ENCODE data around the gene S100P. TPM values are rescaled to one million over a fixed set of nuclear protein-coding genes. Genes with fewer than 3 reads are reported as not detected.
"Not testable (repeated sequence)": the region's sequence is repeated elsewhere in the genome, so short reads cannot be mapped to it uniquely, and the experiment has no call there.

Gene S100P
- total RNA-seq, 1 donor from 2014 or later = not detected

GRCh38 chr4:6665320-6665654 is 28.4 kb upstream of the S100P start:
- Mint-ChIP-seq H3K27me3 (ENCODE audit: unreplicated experiment) (no peaks in the 10 kb centered on the region), H3K9me3 (ENCODE audit: unreplicated experiment) (no peaks in the 10 kb centered on the region), H3K4me3 (ENCODE audit: unreplicated experiment) (no peak overlapping the region), H3K27ac (ENCODE audit: unreplicated experiment) (no peak overlapping the region), H3K4me1 (ENCODE audit: unreplicated experiment) (no peaks in the 10 kb centered on the region), H3K36me3 (ENCODE audit: unreplicated experiment) (no peaks in the 10 kb centered on the region)
- DNase-seq (ENCODE audit: extremely low spot score, unreplicated experiment) = no peak
- no peak for TF ChIP-seq CTCF (IDR thresholded peaks at IDR 0.05)

DNA sequence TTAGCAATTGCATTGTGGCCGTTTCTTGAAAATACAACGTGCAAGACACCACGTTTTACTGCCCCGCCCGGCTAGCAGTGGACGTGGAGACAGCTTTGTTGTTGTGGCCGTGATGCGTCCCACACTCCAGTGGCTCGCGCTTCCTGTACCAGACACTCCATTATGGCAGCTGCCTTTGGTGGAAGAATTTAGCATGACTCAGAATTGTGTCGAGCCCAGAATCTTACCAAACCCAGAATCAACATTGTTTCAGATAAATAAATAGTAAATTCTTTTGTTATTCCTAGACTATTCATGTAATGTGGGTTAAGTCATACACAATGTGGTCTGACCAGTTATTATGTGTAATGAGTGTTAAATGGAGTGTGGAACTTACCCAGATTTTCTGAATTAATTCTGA is 25.3 kb upstream of the S100P start:
- H3K9me3 Mint-ChIP-seq (ENCODE audit: unreplicated experiment) = no peaks in the 10 kb centered on the region
- peaks cover 3% of the 10 kb centered on the region for H3K4me1 Mint-ChIP-seq (ENCODE audit: unreplicated experiment)
- TF ChIP-seq CTCF (IDR thresholded peaks at IDR 0.05) = no peak
- no peak overlapping the region for H3K27ac Mint-ChIP-seq (ENCODE audit: unreplicated experiment)
- H3K4me3 Mint-ChIP-seq (ENCODE audit: unreplicated experiment) = no peak overlapping the region
- no peak for DNase-seq (ENCODE audit: extremely low spot score, unreplicated experiment)
- peaks cover 2% of the 10 kb centered on the region for H3K36me3 Mint-ChIP-seq (ENCODE audit: unreplicated experiment)
- no peaks in the 10 kb centered on the region for H3K27me3 Mint-ChIP-seq (ENCODE audit: unreplicated experiment)

- Mint-ChIP-seq H3K9me3 (ENCODE audit: unreplicated experiment) (no peaks in the 10 kb centered on the region), H3K36me3 (ENCODE audit: unreplicated experiment) (peaks cover 7% of the 10 kb centered on the region), H3K4me1 (ENCODE audit: unreplicated experiment) (peaks cover 30% of the 10 kb centered on the region), H3K4me3 (ENCODE audit: unreplicated experiment) (no peak overlapping the region), H3K27me3 (ENCODE audit: unreplicated experiment) (no peaks in the 10 kb centered on the region), H3K27ac (ENCODE audit: unreplicated experiment) (no peak overlapping the region)
- DNase-seq (ENCODE audit: extremely low spot score, unreplicated experiment) = no peak
- no peak for TF ChIP-seq CTCF (IDR thresholded peaks at IDR 0.05)
Observed at GRCh38 chr4:6671648-6672047, 22.0 kb upstream of the S100P start.

GRCh38 chr4:6672131-6672530 is 21.5 kb upstream of the S100P start:
- no peak for TF ChIP-seq CTCF (IDR thresholded peaks at IDR 0.05)

DNA sequence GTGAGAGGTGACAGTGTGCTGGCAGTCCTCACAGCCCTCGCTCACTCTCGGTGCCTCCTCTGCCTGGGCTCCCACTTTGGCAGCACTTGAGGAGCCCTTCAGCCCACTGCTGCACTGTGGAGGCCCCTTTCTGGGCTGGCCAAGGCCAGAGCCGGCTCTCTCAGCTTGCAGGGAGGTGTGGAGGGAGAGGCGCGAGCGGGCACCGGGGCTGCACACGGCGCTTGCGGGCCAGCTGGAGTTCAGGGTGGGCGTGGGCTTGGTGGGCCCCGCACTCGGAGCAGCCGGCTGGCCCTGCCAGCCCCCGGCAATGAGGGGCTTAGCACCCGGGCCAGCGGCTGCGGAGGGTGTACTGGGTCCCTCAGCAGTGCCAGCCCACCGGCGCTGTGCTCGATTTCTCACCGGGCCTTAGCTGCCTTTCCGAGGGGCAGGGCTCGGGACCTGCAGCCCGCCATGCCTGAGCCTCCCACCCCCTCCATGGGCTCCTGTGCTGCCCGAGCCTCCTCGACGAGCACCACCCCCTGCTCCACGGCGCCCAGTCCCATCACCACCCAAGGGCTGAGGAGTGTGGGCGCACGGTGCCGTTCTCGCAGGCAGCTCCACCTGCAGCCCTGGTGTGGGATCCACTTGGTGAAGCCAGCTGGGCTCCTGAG is 21.0 kb upstream of the S100P start:
- H3K27me3 Mint-ChIP-seq (ENCODE audit: unreplicated experiment); H3K4me3 Mint-ChIP-seq (ENCODE audit: unreplicated experiment): not testable (repeated sequence)

More at GRCh38 chr4:6672131-6672530, 21.5 kb upstream of the S100P start:
- Mint-ChIP-seq H3K4me1 (ENCODE audit: unreplicated experiment) (peaks cover 30% of the 10 kb centered on the region), H3K4me3 (ENCODE audit: unreplicated experiment) (no peak overlapping the region), H3K27me3 (ENCODE audit: unreplicated experiment) (no peaks in the 10 kb centered on the region), H3K9me3 (ENCODE audit: unreplicated experiment) (no peaks in the 10 kb centered on the region), H3K27ac (ENCODE audit: unreplicated experiment) (no peak overlapping the region), H3K36me3 (ENCODE audit: unreplicated experiment) (peaks cover 7% of the 10 kb centered on the region)
- no peak for DNase-seq (ENCODE audit: extremely low spot score, unreplicated experiment)

DNA sequence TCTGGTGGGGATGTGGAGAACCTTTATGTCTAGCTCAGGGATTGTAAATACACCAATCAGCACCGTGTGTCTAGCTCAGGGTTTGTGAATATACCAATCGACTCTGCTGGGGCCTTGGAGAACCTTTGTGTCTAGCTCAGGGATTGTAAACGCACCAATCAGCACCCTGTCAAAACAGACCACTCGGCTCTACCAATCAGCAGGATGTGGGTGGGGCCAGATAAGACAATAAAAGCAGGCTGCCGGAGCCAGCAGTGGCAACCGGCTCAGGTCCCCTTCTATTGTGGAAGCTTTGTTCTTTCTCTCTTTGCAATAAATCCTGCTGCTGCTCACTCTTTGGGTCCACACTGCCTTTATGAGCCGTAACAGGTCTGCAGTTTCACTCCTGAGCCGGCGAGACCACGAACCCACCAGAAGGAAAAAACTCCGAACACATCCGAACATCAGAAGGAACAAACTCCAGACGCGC is 20.5 kb upstream of the S100P start:
- Mint-ChIP-seq H3K4me3 (ENCODE audit: unreplicated experiment) (peak overlapping the region; percentile 85), H3K27ac (ENCODE audit: unreplicated experiment) (peak overlapping the region; percentile 90), H3K4me1 (ENCODE audit: unreplicated experiment) (peaks cover 30% of the 10 kb centered on the region), H3K36me3 (ENCODE audit: unreplicated experiment) (peaks cover 11% of the 10 kb centered on the region)
- not testable (repeated sequence) for H3K27me3 Mint-ChIP-seq (ENCODE audit: unreplicated experiment); DNase-seq (ENCODE audit: extremely low spot score, unreplicated experiment); H3K9me3 Mint-ChIP-seq (ENCODE audit: unreplicated experiment)

More for the DNA sequence above, 21.0 kb upstream of the S100P start:
- not testable (repeated sequence) for DNase-seq (ENCODE audit: extremely low spot score, unreplicated experiment); H3K9me3 Mint-ChIP-seq (ENCODE audit: unreplicated experiment); H3K27ac Mint-ChIP-seq (ENCODE audit: unreplicated experiment)
- peaks cover 11% of the 10 kb centered on the region for H3K36me3 Mint-ChIP-seq (ENCODE audit: unreplicated experiment)
- H3K4me1 Mint-ChIP-seq (ENCODE audit: unreplicated experiment) = peaks cover 30% of the 10 kb centered on the region
